GM21526 (cell line): ENCODE data around the gene TMEM168.

Experiments
- ATAC-seq: cut with Tn5 transposase; IDR thresholded peaks from one replicate; pipeline ENCODE4 v1.9.1; 2021; ENCODE audit warnings: moderate library complexity; ENCODE audit not compliant: unreplicated experiment, low FRiP score

The TMEM168 gene

DNA sequence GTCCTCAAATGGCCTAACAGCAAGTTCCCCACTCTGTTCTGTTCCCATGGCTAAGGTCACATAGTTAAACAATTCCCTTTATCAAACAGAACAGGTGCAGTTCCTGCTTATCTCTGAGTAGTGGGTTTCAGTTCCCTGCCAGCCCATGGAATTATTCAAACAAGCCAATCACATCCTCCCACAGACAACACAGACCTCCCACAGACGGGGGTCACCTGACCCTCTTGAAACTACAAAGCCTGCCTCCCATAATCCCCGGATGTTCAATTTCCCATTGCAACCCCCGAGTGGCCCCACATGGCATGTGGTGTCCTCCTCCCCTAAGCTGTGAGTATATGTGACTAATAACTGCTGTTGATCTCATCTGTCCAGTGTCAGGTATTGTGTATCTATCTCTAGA lies 64.1 kb downstream of the TMEM168 start:
- no peak for ATAC-seq

DNA sequence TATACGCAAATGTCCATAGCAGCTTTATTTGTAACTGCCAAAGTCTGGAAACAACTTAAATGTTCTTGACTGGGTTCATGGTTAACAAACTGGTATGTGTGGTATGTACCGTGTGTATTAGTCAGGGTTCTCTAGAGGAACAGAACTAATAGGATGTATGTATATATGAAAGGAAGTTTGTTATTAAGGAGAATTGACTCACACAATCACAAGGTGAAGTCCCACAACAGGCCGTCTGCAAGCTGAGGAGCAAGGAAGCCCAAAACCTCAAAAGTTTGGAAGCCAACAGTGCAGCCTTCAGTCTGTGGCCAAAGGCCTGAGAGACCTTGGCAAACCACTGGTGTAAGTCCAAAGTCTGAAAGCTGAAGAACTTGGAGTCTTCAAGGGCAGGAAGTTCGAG lies 66.8 kb downstream of the TMEM168 start:
- ATAC-seq: no peak

GRCh38 chr7:112721366-112721765 lies 68.8 kb downstream of the TMEM168 start:
- no peak for ATAC-seq

DNA sequence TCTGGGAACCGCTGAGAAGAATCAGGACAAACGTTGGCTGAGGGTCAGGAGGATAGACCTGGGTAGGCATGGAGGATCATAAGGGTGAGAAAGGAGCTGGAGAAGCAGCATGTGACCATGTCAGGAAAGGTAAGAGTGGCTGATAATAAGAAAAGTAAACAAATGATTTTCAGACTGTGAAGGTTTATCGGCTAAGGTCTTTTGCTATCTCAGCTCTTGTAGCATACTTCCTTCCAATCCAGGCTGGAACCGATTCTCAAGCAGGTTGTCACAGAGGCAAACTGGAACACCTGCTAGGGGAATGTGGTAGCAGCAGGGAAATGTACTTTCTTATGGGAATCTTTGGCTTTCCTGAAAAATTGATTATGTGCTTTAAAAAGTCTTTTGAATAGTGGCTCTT lies 74.7 kb downstream of the TMEM168 start:
- ATAC-seq: no peak

- ATAC-seq: no peak
These were observed 75.3 kb downstream of the TMEM168 start for GRCh38 chr7:112714917-112715316.
